Neuronal stem cell (in vitro differentiated cells): ENCODE measurements around the gene MED12L.
A peak's percentile ranks its signal among the peaks of the same experiment; 100 is the strongest.

Experiments used
- DNase-seq: peaks from one replicate; pipeline ENCODE4 v3.0.0-alpha.2; 2013; ENCODE audit warnings: low spot score
- H2AFZ ChIP-seq: one replicate; pipeline ENCODE4 v1.6.1; 2013; ENCODE audit warnings: mild to moderate bottlenecking, low read length, inconsistent platforms
- H2AK5ac ChIP-seq: 2 replicates; pipeline ENCODE4 v1.6.1; 2013; ENCODE audit warnings: low read depth, mild to moderate bottlenecking, inconsistent platforms, low read length, moderate library complexity, mixed read lengths
- H2BK120ac ChIP-seq: 2 replicates; pipeline ENCODE4 v1.6.1; 2013; ENCODE audit warnings: low read depth, mild to moderate bottlenecking, inconsistent platforms, low read length, moderate library complexity, mixed read lengths
- H2BK12ac ChIP-seq: one replicate; pipeline ENCODE4 v1.6.1; 2013; ENCODE audit warnings: low read length, inconsistent platforms
- H2BK15ac ChIP-seq: 2 replicates; pipeline ENCODE4 v1.6.1; 2013; ENCODE audit warnings: mild to moderate bottlenecking, low read length, inconsistent platforms, mixed read lengths
- H2BK5ac ChIP-seq: one replicate; pipeline ENCODE4 v1.6.1; 2013; ENCODE audit warnings: inconsistent platforms, mild to moderate bottlenecking, low read length, moderate library complexity
- H3K14ac ChIP-seq: one replicate; pipeline ENCODE4 v1.6.1; 2013; ENCODE audit warnings: low read length, inconsistent platforms
- H3K18ac ChIP-seq: 2 replicates; pipeline ENCODE4 v1.6.1; 2013; ENCODE audit warnings: low read length, inconsistent platforms
- H3K23ac ChIP-seq: 2 replicates; pipeline ENCODE4 v1.6.1; 2013; ENCODE audit warnings: low read depth, mild to moderate bottlenecking, mixed read lengths, low read length, inconsistent platforms; ENCODE audit not compliant: poor library complexity
- H3K27ac ChIP-seq: replicated peaks from 3 replicates; pipeline ENCODE4 v1.5.1; 2013; ENCODE audit warnings: low read length, inconsistent platforms
- H3K27me3 ChIP-seq, 3 experiments: 2 replicates each; pipeline ENCODE4 v1.6.1; 2013; ENCODE audit warnings: low read length in 3 of 3, mild to moderate bottlenecking in 2 of 3, inconsistent platforms in 1 of 3, low read depth in 1 of 3, mixed read lengths in 1 of 3, moderate library complexity in 1 of 3; ENCODE audit not compliant: control insufficient read depth in 3 of 3, insufficient read depth in 3 of 3
- H3K36me3 ChIP-seq, 2 donors: replicated peaks in 1 of 2; 2 replicates each; pipeline ENCODE4 v1.6.1; 2013; ENCODE audit warnings: low read length in 2 of 2; ENCODE audit not compliant: control insufficient read depth in 2 of 2, insufficient read depth in 2 of 2
- H3K4ac ChIP-seq: 2 replicates; pipeline ENCODE4 v1.6.1; 2013; ENCODE audit warnings: inconsistent platforms, mild to moderate bottlenecking, low read length, moderate library complexity
- H3K4me1 ChIP-seq, 2 donors: 1 replicate in 1 of 2; 2 replicates in 1 of 2; pipeline ENCODE4 v1.6.1; 2013; ENCODE audit warnings: low read length in 2 of 2, low read depth in 1 of 2; ENCODE audit not compliant: control insufficient read depth in 2 of 2, insufficient read depth in 1 of 2
- H3K4me2 ChIP-seq: one replicate; pipeline ENCODE4 v1.6.1; 2013; ENCODE audit warnings: mild to moderate bottlenecking, low read length, inconsistent platforms; ENCODE audit not compliant: insufficient read depth, poor library complexity, severe bottlenecking
- H3K4me3 ChIP-seq, 2 donors: 2 replicates each; pipeline ENCODE4 v1.5.1; 2013; ENCODE audit warnings: low read length in 2 of 2, mild to moderate bottlenecking in 2 of 2, inconsistent platforms in 1 of 2, moderate library complexity in 1 of 2
- H3K79me1 ChIP-seq: one replicate; pipeline ENCODE4 v1.6.1; 2013; ENCODE audit warnings: low read depth, mild to moderate bottlenecking, inconsistent platforms, low read length, moderate library complexity
- H3K9ac ChIP-seq: one replicate; pipeline ENCODE4 v1.6.1; 2013; ENCODE audit warnings: mild to moderate bottlenecking, low read depth, low read length, inconsistent platforms; ENCODE audit not compliant: poor library complexity
- H3K9me3 ChIP-seq, 2 donors: replicated peaks in 1 of 2; 2 replicates each; pipeline versions ENCODE3 to v1.6.1; 2013; ENCODE audit warnings: low read length in 2 of 2, mild to moderate bottlenecking in 2 of 2, inconsistent platforms in 1 of 2, low read depth in 1 of 2, mixed read lengths in 1 of 2, moderate library complexity in 1 of 2; ENCODE audit not compliant: control insufficient read depth in 2 of 2, insufficient read depth in 1 of 2
- H4K8ac ChIP-seq: one replicate; pipeline ENCODE4 v1.6.1; 2013; ENCODE audit warnings: low read depth, mild to moderate bottlenecking, inconsistent platforms, low read length, moderate library complexity
- H4K91ac ChIP-seq: one replicate; pipeline ENCODE4 v1.6.1; 2013; ENCODE audit warnings: low read length, low read depth, mild to moderate bottlenecking, inconsistent platforms; ENCODE audit not compliant: poor library complexity
- WGBS, 2 donors: extraction: QIAGEN DNeasy Blood & Tissue Kit; methylation state at CpG; one replicate each; pipeline ENCODE4 v1.1.7; 2013; ENCODE audit warnings: missing lambda C conversion rate in 2 of 2, mixed read lengths in 1 of 2; ENCODE audit not compliant: insufficient read length in 2 of 2, insufficient replicate concordance in 1 of 2; ENCODE audit errors: extremely low coverage in 2 of 2; 5-methylcytosine and 5-hydroxymethylcytosine counted together

Gene MED12L

DNA sequence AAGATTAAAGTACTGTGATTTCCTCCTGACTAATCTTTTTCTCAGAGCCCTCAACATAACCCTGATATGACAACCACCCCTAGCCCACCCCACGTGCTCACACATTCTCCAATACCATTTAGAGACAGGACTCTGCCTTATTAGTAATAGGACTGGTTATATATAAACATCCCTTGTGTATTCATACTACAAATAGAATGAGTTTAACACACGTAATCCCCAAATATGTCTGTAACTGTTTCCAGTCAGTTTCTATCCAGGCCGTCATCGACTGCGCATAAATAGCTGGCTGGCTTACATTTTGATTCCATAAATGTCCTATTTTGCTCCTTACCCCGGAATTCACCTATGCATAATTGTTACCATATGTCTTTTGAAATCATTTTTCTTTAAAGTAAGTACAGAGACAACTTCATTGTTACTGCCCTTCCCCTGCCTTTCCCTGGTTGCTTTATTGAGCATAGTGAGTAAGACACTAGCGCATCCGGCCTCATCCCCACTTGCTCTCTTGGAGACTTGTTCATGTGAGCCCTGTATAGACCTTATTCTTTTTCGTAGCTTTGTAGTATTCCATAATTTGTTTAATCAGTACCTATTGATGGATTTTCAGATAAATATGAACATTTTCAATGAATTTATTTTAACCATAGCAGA is 196.3 kb downstream of the MED12L start:
- no peak overlapping the region for H3K27ac ChIP-seq
- H4K91ac ChIP-seq, result no peak overlapping the region
- no peak overlapping the region for H2BK5ac ChIP-seq
- H3K4me2 ChIP-seq, result no peak overlapping the region
- no peak overlapping the region for H3K9ac ChIP-seq
- no peak overlapping the region for H2BK120ac ChIP-seq
- no peak overlapping the region for H2AFZ ChIP-seq
- no peak overlapping the region for H3K23ac ChIP-seq
- no peaks in the 10 kb centered on the region for H3K4me1 ChIP-seq
- H3K79me1 ChIP-seq, result no peaks in the 10 kb centered on the region
- no CpG with 5 or more reads among the region's 9 CpGs for WGBS, 2 donors
- no peak overlapping the region for H2BK15ac ChIP-seq
- no peak overlapping the region for H3K4me3 ChIP-seq
- no peak overlapping the region for H2BK12ac ChIP-seq
- H3K4ac ChIP-seq, result no peak overlapping the region
- no peaks in the 10 kb centered on the region for H3K9me3 ChIP-seq
- no peaks in the 10 kb centered on the region for H3K36me3 ChIP-seq
- no peaks in the 10 kb centered on the region for H3K27me3 ChIP-seq
- no peak overlapping the region for H2AK5ac ChIP-seq
- no peak overlapping the region for H4K8ac ChIP-seq
- no peak overlapping the region for H3K18ac ChIP-seq
- no peak for DNase-seq
- H3K14ac ChIP-seq, result no peak overlapping the region

DNA sequence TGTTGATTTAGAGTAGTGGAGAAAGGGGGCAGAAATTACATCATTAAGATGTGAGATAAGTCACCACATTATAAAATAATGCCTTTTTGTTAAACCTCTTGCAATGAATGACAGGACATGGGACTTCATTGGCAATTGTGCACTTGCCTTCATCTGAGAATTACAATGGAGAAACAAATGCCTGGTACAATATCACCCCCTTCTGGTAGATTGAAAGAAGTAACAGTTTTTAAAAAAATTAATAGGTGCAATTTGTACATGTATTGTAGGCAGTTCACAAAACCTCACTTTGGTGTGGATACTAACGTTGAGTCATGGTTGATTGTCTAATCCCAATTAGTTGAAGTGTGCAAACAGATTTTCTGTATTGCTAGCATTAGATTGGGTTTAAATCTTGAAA is 197.5 kb downstream of the MED12L start:
- H3K23ac ChIP-seq, result no peak overlapping the region
- H2AK5ac ChIP-seq, result no peak overlapping the region
- no peak overlapping the region for H3K14ac ChIP-seq
- no peaks in the 10 kb centered on the region for H3K79me1 ChIP-seq
- no peak overlapping the region for H3K18ac ChIP-seq
- no peak overlapping the region for H3K4me2 ChIP-seq
- H4K91ac ChIP-seq, result no peak overlapping the region
- no peak overlapping the region for H2BK5ac ChIP-seq
- no peak overlapping the region for H4K8ac ChIP-seq
- no peaks in the 10 kb centered on the region for H3K27me3 ChIP-seq
- no CpG with 5 or more reads among the region's 1 CpG for WGBS, 2 donors
- H2BK12ac ChIP-seq, result no peak overlapping the region
- H3K4ac ChIP-seq, result no peak overlapping the region
- no peak overlapping the region for H3K27ac ChIP-seq
- no peak overlapping the region for H2AFZ ChIP-seq
- no peak overlapping the region for H2BK120ac ChIP-seq
- no peaks in the 10 kb centered on the region for H3K4me1 ChIP-seq
- no peak overlapping the region for H3K9ac ChIP-seq
- DNase-seq, result peak; percentile 38
- no peak overlapping the region for H3K4me3 ChIP-seq
- H3K9me3 ChIP-seq, result no peaks in the 10 kb centered on the region
- H3K36me3 ChIP-seq, result no peaks in the 10 kb centered on the region
- H2BK15ac ChIP-seq, result no peak overlapping the region

DNA sequence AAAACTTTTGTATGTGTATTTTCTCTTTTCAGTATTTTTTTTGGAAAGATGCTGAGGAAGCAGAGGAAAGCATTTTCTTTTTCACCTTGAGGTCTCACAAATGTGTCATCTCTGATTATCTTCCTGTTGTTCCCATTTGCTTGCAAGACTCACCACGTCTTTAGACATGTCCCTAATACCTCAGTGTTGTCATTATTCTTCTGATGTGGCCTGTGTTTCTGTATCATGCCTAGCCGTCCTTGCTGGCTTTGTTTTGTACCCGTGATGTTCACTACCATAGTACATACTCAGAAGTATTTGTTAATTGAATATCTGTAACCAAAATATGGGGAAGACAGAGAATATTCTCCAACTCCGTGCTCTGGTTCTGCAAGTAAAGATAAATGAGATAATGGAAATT is 197.9 kb downstream of the MED12L start:
- Histone ChIP-seq H2BK12ac (no peak overlapping the region), H3K9ac (no peak overlapping the region), H3K18ac (no peak overlapping the region), H2AK5ac (no peak overlapping the region), H3K9me3 (no peaks in the 10 kb centered on the region), H2BK15ac (no peak overlapping the region), H3K79me1 (no peaks in the 10 kb centered on the region), H2BK5ac (no peak overlapping the region), H3K27me3 (no peaks in the 10 kb centered on the region), H2AFZ (no peak overlapping the region), H3K14ac (no peak overlapping the region), H3K23ac (no peak overlapping the region), H3K4me1 (no peaks in the 10 kb centered on the region), H3K4me2 (no peak overlapping the region), H2BK120ac (no peak overlapping the region), H4K8ac (no peak overlapping the region), H4K91ac (no peak overlapping the region), H3K27ac (no peak overlapping the region), H3K36me3 (no peaks in the 10 kb centered on the region), H3K4me3 (no peak overlapping the region), H3K4ac (no peak overlapping the region)
- DNase-seq, result no peak
- no CpG with 5 or more reads among the region's 4 CpGs for WGBS, 2 donors

- DNase-seq, result no peak
- no peak overlapping the region for H3K27ac ChIP-seq
These were observed 198.5 kb downstream of the MED12L start for GRCh38 chr3:151283907-151284461.

More at GRCh38 chr3:151283907-151284461, 198.5 kb downstream of the MED12L start:
- no peaks in the 10 kb centered on the region for H3K79me1 ChIP-seq
- H4K8ac ChIP-seq, result no peak overlapping the region
- H3K4ac ChIP-seq, result no peak overlapping the region
- no peak overlapping the region for H2BK120ac ChIP-seq
- no peak overlapping the region for H2BK15ac ChIP-seq
- no peak overlapping the region for H4K91ac ChIP-seq
- no peak overlapping the region for H2AFZ ChIP-seq
- no peak overlapping the region for H3K9ac ChIP-seq
- no peaks in the 10 kb centered on the region for H3K9me3 ChIP-seq
- H3K4me3 ChIP-seq, result no peak overlapping the region
- H3K27me3 ChIP-seq, result no peaks in the 10 kb centered on the region
- no peaks in the 10 kb centered on the region for H3K4me1 ChIP-seq
- no peak overlapping the region for H2AK5ac ChIP-seq
- no peaks in the 10 kb centered on the region for H3K36me3 ChIP-seq
- no CpG with 5 or more reads among the region's 5 CpGs for WGBS, 2 donors
- no peak overlapping the region for H3K4me2 ChIP-seq
- no peak overlapping the region for H2BK5ac ChIP-seq
- H3K18ac ChIP-seq, result no peak overlapping the region
- no peak overlapping the region for H3K23ac ChIP-seq
- no peak overlapping the region for H3K14ac ChIP-seq
- no peak overlapping the region for H2BK12ac ChIP-seq
